HAP-1 (cell line): ENCODE results near the gene TYRP1.

ENCODE experiments used
- DNase-seq, 2 experiments: peaks; one replicate each; pipeline ENCODE4 v3.0.0-alpha.2; 2016 to 2020; ENCODE audit warnings: low spot score in 2 of 2
- H3K27me3 ChIP-seq: fragments of 250-450 bp; sonication (Bioruptor Pico); 2 replicates; pipeline ENCODE4 v1.5.1; 2020; ENCODE audit warnings: low read depth, mild to moderate bottlenecking, moderate library complexity
- H3K36me3 ChIP-seq: fragments of 250-450 bp; sonication (Bioruptor Pico); replicated peaks from 2 replicates; pipeline ENCODE4 v1.5.1; 2020; ENCODE audit warnings: mild to moderate bottlenecking
- H3K4me1 ChIP-seq: fragments of 250-450 bp; sonication (Bioruptor Pico); 2 replicates; pipeline ENCODE4 v1.5.1; 2020; ENCODE audit warnings: mild to moderate bottlenecking
- H3K4me3 ChIP-seq: fragments of 250-450 bp; sonication (Bioruptor Pico); 2 replicates; pipeline ENCODE4 v1.5.1; 2020; ENCODE audit warnings: mild to moderate bottlenecking, moderate library complexity
- H3K9me3 ChIP-seq: fragments of 250-450 bp; sonication (Bioruptor Pico); 2 replicates; pipeline ENCODE4 v1.5.1; 2020; ENCODE audit warnings: mild to moderate bottlenecking, moderate library complexity
- in situ Hi-C: fragments of 300-500 bp; cut with MboI; formaldehyde crosslinking; loops from 3 replicates; pipeline ENCODE4 v1.14.3; 2020; ENCODE audit warnings: low sequenced_read_pairs, inconsistent platforms, mixed read lengths

TYRP1 gene, protein sequence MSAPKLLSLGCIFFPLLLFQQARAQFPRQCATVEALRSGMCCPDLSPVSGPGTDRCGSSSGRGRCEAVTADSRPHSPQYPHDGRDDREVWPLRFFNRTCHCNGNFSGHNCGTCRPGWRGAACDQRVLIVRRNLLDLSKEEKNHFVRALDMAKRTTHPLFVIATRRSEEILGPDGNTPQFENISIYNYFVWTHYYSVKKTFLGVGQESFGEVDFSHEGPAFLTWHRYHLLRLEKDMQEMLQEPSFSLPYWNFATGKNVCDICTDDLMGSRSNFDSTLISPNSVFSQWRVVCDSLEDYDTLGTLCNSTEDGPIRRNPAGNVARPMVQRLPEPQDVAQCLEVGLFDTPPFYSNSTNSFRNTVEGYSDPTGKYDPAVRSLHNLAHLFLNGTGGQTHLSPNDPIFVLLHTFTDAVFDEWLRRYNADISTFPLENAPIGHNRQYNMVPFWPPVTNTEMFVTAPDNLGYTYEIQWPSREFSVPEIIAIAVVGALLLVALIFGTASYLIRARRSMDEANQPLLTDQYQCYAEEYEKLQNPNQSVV

DNA sequence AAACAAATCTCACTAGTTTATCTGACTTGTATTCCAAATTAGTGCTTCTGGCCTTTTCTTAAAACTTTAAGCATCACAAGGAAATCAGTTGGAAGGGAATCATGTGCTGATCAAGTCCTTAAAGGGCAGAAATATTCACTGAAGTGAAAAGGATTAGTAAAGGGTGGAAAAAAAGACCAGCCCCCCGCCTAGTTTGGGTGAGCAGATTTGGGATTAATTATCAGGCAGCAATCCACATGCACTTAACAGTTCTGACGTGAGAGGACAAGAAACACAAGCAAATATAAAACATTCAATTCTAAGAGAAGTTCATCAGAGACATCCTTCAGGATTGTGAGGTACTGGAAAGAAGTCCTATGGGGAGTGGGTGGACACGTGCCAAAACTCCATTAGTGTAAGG, at the start of gene TYRP1:
TSS of gene TYRP1 (plus strand) at position 245 of the 400 bp plus-strand sequence. CDS start 612 bp downstream, outside the sequence.
- Histone ChIP-seq H3K4me3 (no peak within 1 kb of the TSS), H3K4me1 (peaks cover 14% of the 10 kb centered on the region), H3K9me3 (no peaks in the 10 kb centered on the region), H3K27me3 (no peaks in the 10 kb centered on the region), H3K36me3 (no peaks in the 10 kb centered on the region)
- DNase-seq: no peak
- in situ Hi-C loops: no loop called here

DNA sequence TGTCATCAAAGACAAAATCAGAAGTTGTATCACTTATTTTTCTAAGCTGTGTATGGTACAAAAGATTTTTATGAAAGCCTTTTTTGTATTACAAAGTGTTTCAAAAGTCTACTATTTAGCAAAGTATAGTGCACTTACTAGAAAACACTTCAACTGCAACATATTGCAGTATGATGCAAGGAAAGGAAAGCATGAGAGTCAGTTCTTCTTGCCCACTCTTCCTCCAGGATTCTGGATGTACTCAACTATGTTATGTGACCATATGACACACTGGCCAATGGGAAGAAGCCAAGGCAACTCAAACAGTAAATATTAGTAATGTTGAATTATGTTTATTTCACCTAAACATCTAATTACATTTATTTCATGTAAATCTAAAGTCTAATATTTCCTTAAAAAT, 49.5 kb upstream of the TYRP1 start:
- H3K4me3 ChIP-seq: no peak overlapping the region
- no peaks in the 10 kb centered on the region for H3K36me3 ChIP-seq
- in situ Hi-C loops: loop anchor here (25.0 kb wide), 1 partner anchor 181 kb away; no protein-coding TSS in a partner anchor
- DNase-seq: no peak
- H3K4me1 ChIP-seq: peaks cover 7% of the 10 kb centered on the region
- no peaks in the 10 kb centered on the region for H3K27me3 ChIP-seq
- H3K9me3 ChIP-seq: no peaks in the 10 kb centered on the region

DNA sequence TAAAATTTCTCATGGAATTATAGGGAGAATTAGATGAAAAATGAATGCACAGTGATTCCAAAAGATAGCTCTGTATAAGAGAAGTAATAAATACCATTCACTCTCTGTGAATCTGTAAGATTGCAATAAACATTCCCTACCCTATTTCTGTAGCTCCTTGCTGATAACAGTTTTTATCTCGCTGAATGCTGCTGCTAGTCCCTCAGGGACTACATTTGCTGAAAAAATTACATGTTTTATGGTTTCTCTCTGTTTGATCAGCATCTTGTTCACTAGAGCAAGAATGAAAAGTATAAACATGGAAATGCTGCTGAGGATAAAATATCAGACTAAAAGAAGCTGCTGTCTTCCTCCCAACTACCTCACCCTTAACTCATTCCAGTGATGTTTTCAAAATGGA, 44.3 kb upstream of the TYRP1 start:
- H3K27me3 ChIP-seq: no peaks in the 10 kb centered on the region
- DNase-seq: no peak
- no peaks in the 10 kb centered on the region for H3K4me1 ChIP-seq
- no peaks in the 10 kb centered on the region for H3K9me3 ChIP-seq
- in situ Hi-C loops: loop anchor here (25.0 kb wide), 1 partner anchor 187 kb away; no protein-coding TSS in a partner anchor
- H3K36me3 ChIP-seq: no peaks in the 10 kb centered on the region
- no peak overlapping the region for H3K4me3 ChIP-seq

- no peak overlapping the region for H3K4me3 ChIP-seq
- H3K27me3 ChIP-seq: no peaks in the 10 kb centered on the region
- H3K9me3 ChIP-seq: no peaks in the 10 kb centered on the region
- no peaks in the 10 kb centered on the region for H3K36me3 ChIP-seq
- no peaks in the 10 kb centered on the region for H3K4me1 ChIP-seq
- no peak for DNase-seq
- in situ Hi-C loops: no loop called here
Observed at GRCh38 chr9:12651125-12651524, 42.1 kb upstream of the TYRP1 start.

DNA sequence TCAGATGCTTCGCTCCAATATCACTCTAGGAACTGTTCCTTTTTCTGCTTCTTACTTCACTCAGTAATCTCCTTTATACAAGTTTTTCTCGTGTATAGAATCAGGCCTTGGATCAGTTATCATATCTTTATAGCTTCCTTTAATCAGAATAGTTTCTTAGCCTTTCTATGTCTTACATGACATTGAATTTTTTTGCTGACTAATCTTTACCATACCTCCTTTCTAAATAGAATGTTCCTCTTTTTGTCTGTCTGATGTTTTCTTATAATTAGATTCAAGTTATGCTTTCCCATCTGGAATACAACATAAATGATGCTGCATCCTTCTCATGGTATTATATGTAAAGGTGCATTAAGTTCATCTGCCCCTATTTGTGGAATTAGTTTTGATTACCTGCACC, 40.2 kb upstream of the TYRP1 start:
- Histone ChIP-seq H3K9me3 (no peaks in the 10 kb centered on the region), H3K4me1 (no peaks in the 10 kb centered on the region), H3K4me3 (no peak overlapping the region), H3K27me3 (no peaks in the 10 kb centered on the region), H3K36me3 (no peaks in the 10 kb centered on the region)
- no peak for DNase-seq
- in situ Hi-C loops: no loop called here

GRCh38 chr9:12656803-12657202, 36.4 kb upstream of the TYRP1 start:
- H3K36me3 ChIP-seq: no peaks in the 10 kb centered on the region
- no peak overlapping the region for H3K4me3 ChIP-seq
- DNase-seq: no peak
- H3K27me3 ChIP-seq: no peaks in the 10 kb centered on the region
- no peaks in the 10 kb centered on the region for H3K9me3 ChIP-seq
- in situ Hi-C loops: no loop called here
- H3K4me1 ChIP-seq: no peaks in the 10 kb centered on the region

DNA sequence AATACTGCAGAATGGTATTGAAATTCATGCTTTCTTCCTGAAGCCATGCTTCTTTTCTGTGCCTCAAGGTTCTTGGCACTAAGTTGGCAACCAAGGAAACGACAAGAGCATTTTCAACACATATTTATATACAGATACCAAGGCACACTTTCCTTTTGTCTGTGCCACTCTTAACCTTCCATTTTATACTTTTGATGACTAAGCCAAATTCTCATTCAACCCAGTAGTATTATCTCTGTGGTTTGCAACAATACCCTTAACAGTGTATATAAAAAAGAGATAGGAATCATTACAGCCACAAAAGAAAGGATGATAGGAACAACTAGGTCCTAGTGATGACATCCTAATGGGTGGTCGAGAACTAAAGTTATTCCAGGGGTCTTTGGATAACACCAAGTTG, 36.0 kb upstream of the TYRP1 start:
- in situ Hi-C loops: no loop called here
- no peaks in the 10 kb centered on the region for H3K36me3 ChIP-seq

DNA sequence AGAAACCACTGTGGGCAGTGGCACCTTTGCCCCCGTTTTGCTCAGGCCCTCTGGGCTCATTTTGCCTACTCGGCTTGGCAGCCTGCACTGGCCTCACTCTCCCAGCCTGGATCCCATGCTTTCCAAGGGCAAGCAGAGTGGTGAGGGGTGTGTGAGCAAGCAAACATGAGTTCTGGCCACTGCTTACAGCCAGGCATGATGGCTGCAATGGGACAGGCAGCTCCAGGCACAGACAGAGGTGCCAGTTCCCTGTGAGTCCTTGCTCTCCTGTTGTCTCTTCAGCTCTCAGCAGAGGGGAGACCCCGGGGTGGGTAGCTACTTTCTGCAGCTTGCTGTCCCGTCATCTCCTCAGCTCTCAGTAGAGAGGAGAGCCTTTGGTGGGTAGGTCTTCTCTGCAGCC, 35.2 kb upstream of the TYRP1 start:
- Histone ChIP-seq H3K36me3 (no peaks in the 10 kb centered on the region), H3K9me3 (no peaks in the 10 kb centered on the region), H3K4me1 (no peaks in the 10 kb centered on the region), H3K27me3 (no peaks in the 10 kb centered on the region), H3K4me3 (no peak overlapping the region)
- no peak for DNase-seq
- in situ Hi-C loops: no loop called here

More for the DNA sequence above, 36.0 kb upstream of the TYRP1 start:
- H3K27me3 ChIP-seq: no peaks in the 10 kb centered on the region
- no peak overlapping the region for H3K4me3 ChIP-seq
- H3K4me1 ChIP-seq: no peaks in the 10 kb centered on the region
- DNase-seq: no peak
- H3K9me3 ChIP-seq: no peaks in the 10 kb centered on the region

DNA sequence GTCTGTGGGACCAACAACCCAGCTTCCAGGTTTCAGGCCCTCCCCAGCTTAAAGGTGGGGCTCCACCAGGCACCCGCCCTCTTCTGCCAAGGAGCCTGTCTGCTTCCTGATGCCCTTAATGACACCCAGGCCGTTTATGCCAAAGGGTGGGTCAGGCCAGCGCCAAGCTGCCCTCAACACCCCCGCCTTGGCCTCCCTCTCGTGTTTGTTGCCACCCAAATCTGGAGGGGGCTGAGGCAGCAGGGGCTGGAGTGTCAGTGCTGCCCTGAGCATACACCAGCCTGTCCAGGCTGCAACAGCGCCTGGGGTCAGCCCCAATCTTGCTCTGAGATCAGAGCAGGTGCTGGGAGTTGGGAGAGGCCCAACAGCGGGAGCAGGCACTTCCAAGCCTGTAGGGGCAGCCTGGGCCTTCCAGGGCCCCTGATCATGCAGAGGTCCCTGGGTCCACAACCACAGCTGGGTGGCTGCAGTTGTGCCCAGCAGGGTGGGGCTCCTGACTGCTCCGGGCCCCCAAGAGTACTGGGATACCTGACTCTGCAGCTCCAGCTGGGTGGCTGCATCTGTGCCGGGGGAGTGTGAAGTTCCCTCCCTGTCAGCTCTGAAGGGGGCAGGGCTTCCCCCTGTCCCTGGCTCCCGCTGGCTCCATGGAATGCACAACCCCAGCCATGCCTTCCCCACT, 34.5 kb upstream of the TYRP1 start:
- in situ Hi-C loops: no loop called here
- no peak overlapping the region for H3K4me3 ChIP-seq
- H3K27me3 ChIP-seq: no peaks in the 10 kb centered on the region
- no peaks in the 10 kb centered on the region for H3K4me1 ChIP-seq
- no peaks in the 10 kb centered on the region for H3K36me3 ChIP-seq
- no peaks in the 10 kb centered on the region for H3K9me3 ChIP-seq
- no peak for DNase-seq

DNA sequence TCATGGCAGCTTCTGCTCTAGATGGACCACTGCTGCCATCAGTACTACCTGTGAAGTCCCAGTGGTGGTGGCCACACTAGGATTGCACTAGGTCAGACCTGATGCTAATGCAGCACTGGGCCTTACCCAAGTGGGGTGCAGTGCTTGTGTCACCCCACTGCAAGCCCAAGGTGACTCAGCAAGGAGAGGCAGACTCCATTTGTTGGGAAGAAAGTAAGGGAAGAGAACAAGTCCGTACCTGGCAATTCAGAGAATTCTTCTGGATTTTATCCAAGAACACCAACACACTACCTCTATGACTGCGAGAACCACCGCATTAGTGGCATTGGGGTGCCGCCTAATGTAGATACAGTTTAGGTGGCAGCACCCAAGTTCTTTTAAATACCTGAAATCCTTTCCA, 34.0 kb upstream of the TYRP1 start:
- H3K27me3 ChIP-seq: no peaks in the 10 kb centered on the region
- H3K9me3 ChIP-seq: no peaks in the 10 kb centered on the region
- no peak for DNase-seq
- H3K4me1 ChIP-seq: no peaks in the 10 kb centered on the region
- no peaks in the 10 kb centered on the region for H3K36me3 ChIP-seq
- no peak overlapping the region for H3K4me3 ChIP-seq
- in situ Hi-C loops: no loop called here

- H3K36me3 ChIP-seq: no peaks in the 10 kb centered on the region
- no peak overlapping the region for H3K4me3 ChIP-seq
- in situ Hi-C loops: no loop called here
- no peaks in the 10 kb centered on the region for H3K9me3 ChIP-seq
- H3K4me1 ChIP-seq: no peaks in the 10 kb centered on the region
- DNase-seq: peak in 1 of 2 experiments; percentile 14
- no peaks in the 10 kb centered on the region for H3K27me3 ChIP-seq
Observed at GRCh38 chr9:12666813-12667212, 26.4 kb upstream of the TYRP1 start.

DNA sequence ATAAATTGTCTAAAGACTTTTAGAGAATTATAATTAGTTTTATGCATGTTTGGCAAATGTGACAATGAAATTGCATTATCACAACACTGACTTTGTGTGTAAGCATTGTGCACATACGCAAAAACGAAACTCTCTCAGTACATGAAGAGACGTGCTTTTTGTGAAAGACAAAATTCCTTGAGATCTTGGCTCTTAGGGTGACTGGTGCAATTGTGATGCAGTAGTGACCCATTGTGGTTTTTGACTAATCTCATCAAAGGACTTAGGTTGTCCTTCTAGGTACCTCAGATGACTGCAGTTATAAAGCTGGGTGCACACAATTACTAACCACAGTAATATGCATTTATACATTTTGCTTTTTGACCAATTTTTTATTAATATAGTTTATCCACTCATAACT, 25.3 kb upstream of the TYRP1 start:
- in situ Hi-C loops: no loop called here
- H3K36me3 ChIP-seq: no peaks in the 10 kb centered on the region
- no peaks in the 10 kb centered on the region for H3K27me3 ChIP-seq
- H3K4me1 ChIP-seq: no peaks in the 10 kb centered on the region
- H3K4me3 ChIP-seq: no peak overlapping the region
- no peaks in the 10 kb centered on the region for H3K9me3 ChIP-seq
- no peak for DNase-seq

GRCh38 chr9:12670006-12670405, 23.2 kb upstream of the TYRP1 start:
- no peaks in the 10 kb centered on the region for H3K4me1 ChIP-seq
- in situ Hi-C loops: no loop called here

DNA sequence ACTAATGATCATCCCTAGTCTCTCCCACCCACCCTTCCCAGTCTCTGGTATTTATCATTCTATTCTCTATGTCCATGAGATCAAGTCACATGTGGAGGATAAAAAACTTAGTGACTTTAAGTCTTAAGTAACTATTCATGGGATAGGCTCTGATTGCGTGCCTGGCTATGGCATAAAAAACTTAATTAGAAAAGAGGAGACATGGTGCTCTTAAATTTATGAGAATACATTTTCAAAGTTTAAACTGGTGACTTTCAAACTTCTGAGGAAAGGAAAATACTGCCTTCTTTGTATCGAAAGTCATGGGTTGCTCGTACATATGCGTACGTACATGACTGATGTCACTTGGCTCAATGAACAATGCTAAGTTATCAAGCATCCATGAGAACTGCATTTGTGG, 18.2 kb upstream of the TYRP1 start:
- Histone ChIP-seq H3K9me3 (no peaks in the 10 kb centered on the region), H3K4me1 (peaks cover 4% of the 10 kb centered on the region), H3K4me3 (no peak overlapping the region), H3K36me3 (no peaks in the 10 kb centered on the region), H3K27me3 (no peaks in the 10 kb centered on the region)
- in situ Hi-C loops: no loop called here
- DNase-seq: no peak

More at GRCh38 chr9:12670006-12670405, 23.2 kb upstream of the TYRP1 start:
- DNase-seq: no peak
- Histone ChIP-seq H3K27me3 (no peaks in the 10 kb centered on the region), H3K36me3 (no peaks in the 10 kb centered on the region), H3K4me3 (no peak overlapping the region), H3K9me3 (no peaks in the 10 kb centered on the region)
